GM10847 (cell line): ENCODE results near the gene ENTR1.

Source experiments
- POLR2A ChIP-seq: IDR thresholded peaks from 2 replicates; pipeline ENCODE4 v1.6.1; 2011; ENCODE audit not compliant: insufficient read length; ENCODE audit errors: extremely low read depth

Gene ENTR1

GRCh38 chr9:136367296-136368145, 42.9 kb downstream of the ENTR1 start:
- TF ChIP-seq POLR2A, result no peak

- TF ChIP-seq POLR2A, result no peak
Measured at GRCh38 chr9:136366826-136367225, 43.6 kb downstream of the ENTR1 start.

GRCh38 chr9:136365775-136366222, 44.6 kb downstream of the ENTR1 start:
- no peak for TF ChIP-seq POLR2A

GRCh38 chr9:136364942-136365774, 45.3 kb downstream of the ENTR1 start:
- no peak for TF ChIP-seq POLR2A

- no peak for TF ChIP-seq POLR2A
Measured at GRCh38 chr9:136363949-136364748, 46.3 kb downstream of the ENTR1 start.

GRCh38 chr9:136363106-136363948, 47.1 kb downstream of the ENTR1 start, which contains the start of gene DNLZ:
TSS of gene DNLZ (minus strand) at chr9:136363744. CDS start at chr9:136363714, 30 bp downstream.
- peak; percentile 70 for TF ChIP-seq POLR2A

- no peak for TF ChIP-seq POLR2A
Measured at GRCh38 chr9:136362450-136362784, 48.0 kb downstream of the ENTR1 start.

- TF ChIP-seq POLR2A, result no peak
Measured at GRCh38 chr9:136361754-136362449, 48.5 kb downstream of the ENTR1 start.

- no peak for TF ChIP-seq POLR2A
Measured at GRCh38 chr9:136361047-136361753, 49.2 kb downstream of the ENTR1 start.

- no peak for TF ChIP-seq POLR2A
Measured at GRCh38 chr9:136359774-136360718, 50.4 kb downstream of the ENTR1 start.

GRCh38 chr9:136358888-136359287, 51.5 kb downstream of the ENTR1 start:
- no peak for TF ChIP-seq POLR2A

- TF ChIP-seq POLR2A, result no peak
Measured at GRCh38 chr9:136358016-136358415, 52.4 kb downstream of the ENTR1 start.
